ENCODE measurements around the gene KRT16.
"Not testable (repeated sequence)": the region's sequence is repeated elsewhere in the genome, so short reads cannot be mapped to it uniquely, and the experiment has no call there.

The KRT16 gene

GRCh38 chr17:41585301-41586056 is 27.1 kb downstream of the KRT16 start:
- no peak for DNase-seq (ENCODE audit: low read depth in 1 of 2, low spot score in 1 of 2)

- DNase-seq (ENCODE audit: low read depth in 1 of 2, low spot score in 1 of 2) = not testable (repeated sequence)
Measured at GRCh38 chr17:41584331-41584927, 28.1 kb downstream of the KRT16 start.

- DNase-seq (ENCODE audit: low read depth in 1 of 2, low spot score in 1 of 2) = no peak
Measured at GRCh38 chr17:41583137-41584127, 29.1 kb downstream of the KRT16 start.

- DNase-seq (ENCODE audit: low read depth in 1 of 2, low spot score in 1 of 2) = not testable (repeated sequence)
Measured at GRCh38 chr17:41582061-41582968, 30.3 kb downstream of the KRT16 start.

GRCh38 chr17:41581366-41582060 is 31.1 kb downstream of the KRT16 start:
- DNase-seq (ENCODE audit: low read depth in 1 of 2, low spot score in 1 of 2) = no peak

GRCh38 chr17:41580687-41581365 is 31.7 kb downstream of the KRT16 start:
- DNase-seq (ENCODE audit: low read depth in 1 of 2, low spot score in 1 of 2) = no peak

- no peak for DNase-seq (ENCODE audit: low read depth in 1 of 2, low spot score in 1 of 2)
Measured at GRCh38 chr17:41580244-41580575, 32.4 kb downstream of the KRT16 start.

GRCh38 chr17:41579484-41580243 is 32.9 kb downstream of the KRT16 start:
- peak; percentile 12 to 30 for DNase-seq (ENCODE audit: low read depth in 1 of 2, low spot score in 1 of 2)

- DNase-seq (ENCODE audit: low read depth in 1 of 2, low spot score in 1 of 2) = no peak
Measured at GRCh38 chr17:41578971-41579370, 33.6 kb downstream of the KRT16 start.

GRCh38 chr17:41578538-41578937 is 34.0 kb downstream of the KRT16 start:
- no peak for DNase-seq (ENCODE audit: low read depth in 1 of 2, low spot score in 1 of 2)

GRCh38 chr17:41576740-41577139 is 35.8 kb downstream of the KRT16 start:
- DNase-seq (ENCODE audit: low read depth in 1 of 2, low spot score in 1 of 2) = not testable (repeated sequence)

- no peak for DNase-seq (ENCODE audit: low read depth in 1 of 2, low spot score in 1 of 2)
Measured at GRCh38 chr17:41575336-41575735, 37.2 kb downstream of the KRT16 start.

- no peak for DNase-seq (ENCODE audit: low read depth in 1 of 2, low spot score in 1 of 2)
Measured at GRCh38 chr17:41571561-41572434, 40.8 kb downstream of the KRT16 start, which contains the start of gene KRT9. Gene KRT9, minus strand, starts transcription at chr17:41572059. Its CDS starts 67 bp downstream, at chr17:41571992.

- no peak for DNase-seq (ENCODE audit: low read depth in 1 of 2, low spot score in 1 of 2)
Measured at GRCh38 chr17:41567317-41567716, 45.2 kb downstream of the KRT16 start.

- no peak for DNase-seq (ENCODE audit: low read depth in 1 of 2, low spot score in 1 of 2)
Measured at GRCh38 chr17:41565338-41565737, 47.2 kb downstream of the KRT16 start.

- no peak for DNase-seq (ENCODE audit: low read depth in 1 of 2, low spot score in 1 of 2)
Measured at GRCh38 chr17:41563607-41564170, 48.9 kb downstream of the KRT16 start.

GRCh38 chr17:41561554-41561953 is 51.0 kb downstream of the KRT16 start:
- no peak for DNase-seq (ENCODE audit: low read depth in 1 of 2, low spot score in 1 of 2)
